ENCODE measurements around the gene ATP8B4.

- no peak for TF ChIP-seq ZNF24 (IDR thresholded peaks at IDR 0.05)
- TF ChIP-seq EZH2 (IDR thresholded peaks at IDR 0.05; ENCODE audit: borderline replicate concordance, control insufficient read depth, low read depth, low read length) = no peak
- no peak for TF ChIP-seq TARDBP (IDR thresholded peaks at IDR 0.05; ENCODE audit: borderline replicate concordance)
- TF ChIP-seq REST (IDR thresholded peaks at IDR 0.05; ENCODE audit: low read depth, low read length) = no peak
- TF ChIP-seq ATF3 (IDR thresholded peaks at IDR 0.05; ENCODE audit: borderline replicate concordance, extremely low read depth, low read depth, low read length) = no peak
- no peak for TF ChIP-seq HDAC6 (IDR thresholded peaks at IDR 0.05; ENCODE audit: unreplicated experiment)
- TF ChIP-seq ZNF274 (IDR thresholded peaks at IDR 0.05; ENCODE audit: insufficient read depth, insufficient read length) = no peak
- no peak for TF ChIP-seq CTCF (IDR thresholded peaks at IDR 0.05 in 2 of 3, conservative IDR thresholded peaks at IDR 0.05 in 1 of 3; ENCODE audit: control insufficient read depth in 2 of 3, extremely low read depth in 1 of 3, insufficient read depth in 1 of 3, low read depth in 3 of 3, low read length in 3 of 3)
- TF ChIP-seq ZZZ3 (IDR thresholded peaks at IDR 0.05; ENCODE audit: control insufficient read depth, insufficient read length, low read depth) = no peak
- no peak for TF ChIP-seq MAX (IDR thresholded peaks at IDR 0.05; ENCODE audit: low read depth, low read length)
- no peak for TF ChIP-seq ZBTB11 (CRISPR knock-in tag; IDR thresholded peaks at IDR 0.05)
- no peak for TF ChIP-seq FOS (IDR thresholded peaks at IDR 0.05; ENCODE audit: borderline replicate concordance, extremely low read depth, insufficient read length)
Measured at GRCh38 chr15:50140098-50140497, 21.1 kb upstream of the ATP8B4 start.

Data from GM12878 (cell line).